ENCODE results near the gene MCHR1.
"Not testable (repeated sequence)": the region's sequence is repeated elsewhere in the genome, so short reads cannot be mapped to it uniquely, and the experiment has no call there.

The MCHR1 gene

DNA sequence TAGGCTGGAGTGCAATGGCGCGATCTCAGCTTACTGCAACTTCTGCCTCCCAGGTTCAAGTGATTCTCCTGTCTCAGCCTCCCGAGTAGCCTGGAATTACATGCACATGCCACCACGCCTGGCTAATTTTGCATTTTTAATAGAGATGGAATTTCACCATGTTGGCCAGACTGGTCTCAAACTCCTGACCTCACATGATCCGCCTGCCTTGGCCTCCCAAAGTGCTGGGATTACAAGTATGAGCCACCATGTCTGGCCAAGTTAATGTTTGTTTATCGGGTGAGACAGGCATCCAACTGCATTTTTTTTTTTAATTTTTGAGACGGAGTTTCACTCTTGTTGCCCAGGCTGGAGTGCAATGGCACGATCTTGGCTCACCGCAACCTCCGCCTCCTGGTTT lies 22.6 kb upstream of the MCHR1 start:
- H3K4me1 ChIP-seq (ENCODE audit: control insufficient read depth in 2 of 2, insufficient read depth in 2 of 2, low read length in 2 of 2): peaks cover 0 to 10% of the 10 kb centered on the region in 2 donors
- H3K27ac ChIP-seq (ENCODE audit: low read depth in 2 of 2, low read length in 2 of 2); H3K4me3 ChIP-seq (ENCODE audit: low read length in 2 of 2); H3K36me3 ChIP-seq (ENCODE audit: control insufficient read depth in 2 of 2, insufficient read depth in 2 of 2, low read length in 2 of 2); H3K9me3 ChIP-seq (ENCODE audit: control insufficient read depth in 2 of 2, low read length in 2 of 2); H3K9ac ChIP-seq (ENCODE audit: low read depth in 1 of 2, low read length in 2 of 2); H3K27me3 ChIP-seq (ENCODE audit: control insufficient read depth in 2 of 2, insufficient read depth in 2 of 2, low read length in 2 of 2): not testable (repeated sequence)

DNA sequence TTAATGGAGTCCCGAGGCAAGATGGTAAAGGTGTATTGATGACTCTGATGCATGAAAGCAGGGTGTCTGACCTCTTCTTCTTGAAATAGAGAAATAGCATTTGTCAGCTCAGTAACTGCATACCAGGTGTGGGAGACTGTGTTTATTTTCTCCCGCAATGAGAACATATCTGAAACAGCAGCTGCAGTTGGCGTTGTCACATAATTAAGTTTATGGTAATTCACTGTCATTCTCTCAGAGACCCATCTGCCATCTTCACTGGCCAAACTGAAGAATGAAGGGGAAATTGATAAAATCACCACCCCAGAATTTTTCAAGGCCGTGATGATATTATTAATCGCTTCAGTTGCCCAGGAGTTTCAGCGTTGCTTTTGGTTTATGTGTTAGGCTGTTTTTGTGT lies 20.1 kb upstream of the MCHR1 start:
- H3K36me3 ChIP-seq (ENCODE audit: control insufficient read depth in 2 of 2, insufficient read depth in 2 of 2, low read length in 2 of 2): no peaks in the 10 kb centered on the region
- H3K9ac ChIP-seq (ENCODE audit: low read depth in 1 of 2, low read length in 2 of 2): no peak overlapping the region
- no peaks in the 10 kb centered on the region for H3K9me3 ChIP-seq (ENCODE audit: control insufficient read depth in 2 of 2, low read length in 2 of 2)

DNA sequence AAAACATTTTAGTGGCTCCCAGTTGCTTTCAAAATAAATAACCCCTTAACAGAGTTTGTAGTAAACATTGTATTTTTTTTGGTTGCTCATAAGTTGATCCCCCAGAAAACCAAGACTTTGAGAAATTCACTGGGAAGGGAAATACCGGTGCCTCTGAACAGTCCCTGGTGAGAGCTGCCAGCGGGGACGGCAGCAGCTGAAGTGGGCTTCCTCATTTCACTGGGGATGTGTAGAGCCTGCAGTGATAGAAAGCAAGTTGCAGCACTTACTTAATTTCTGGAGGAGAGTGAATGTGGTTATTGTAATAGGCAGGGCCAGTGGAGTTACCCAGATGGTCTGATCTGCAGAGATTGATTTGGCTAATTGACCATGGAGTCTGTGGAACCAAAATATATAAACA lies 18.6 kb upstream of the MCHR1 start:
- Histone ChIP-seq H3K4me1 (ENCODE audit: control insufficient read depth in 2 of 2, insufficient read depth in 2 of 2, low read length in 2 of 2) (no peaks in the 10 kb centered on the region), H3K36me3 (ENCODE audit: control insufficient read depth in 2 of 2, insufficient read depth in 2 of 2, low read length in 2 of 2) (no peaks in the 10 kb centered on the region), H3K4me3 (ENCODE audit: low read length in 2 of 2) (no peak overlapping the region), H3K27ac (ENCODE audit: low read depth in 2 of 2, low read length in 2 of 2) (no peak overlapping the region), H3K9ac (ENCODE audit: low read depth in 1 of 2, low read length in 2 of 2) (no peak overlapping the region), H3K27me3 (ENCODE audit: control insufficient read depth in 2 of 2, insufficient read depth in 2 of 2, low read length in 2 of 2) (no peaks in the 10 kb centered on the region), H3K9me3 (ENCODE audit: control insufficient read depth in 2 of 2, low read length in 2 of 2) (no peaks in the 10 kb centered on the region)

More for the DNA sequence above, 20.1 kb upstream of the MCHR1 start:
- Histone ChIP-seq H3K27ac (ENCODE audit: low read depth in 2 of 2, low read length in 2 of 2) (no peak overlapping the region), H3K4me3 (ENCODE audit: low read length in 2 of 2) (no peak overlapping the region), H3K27me3 (ENCODE audit: control insufficient read depth in 2 of 2, insufficient read depth in 2 of 2, low read length in 2 of 2) (no peaks in the 10 kb centered on the region), H3K4me1 (ENCODE audit: control insufficient read depth in 2 of 2, insufficient read depth in 2 of 2, low read length in 2 of 2) (peaks cover 0 to 3% of the 10 kb centered on the region in 2 donors)

DNA sequence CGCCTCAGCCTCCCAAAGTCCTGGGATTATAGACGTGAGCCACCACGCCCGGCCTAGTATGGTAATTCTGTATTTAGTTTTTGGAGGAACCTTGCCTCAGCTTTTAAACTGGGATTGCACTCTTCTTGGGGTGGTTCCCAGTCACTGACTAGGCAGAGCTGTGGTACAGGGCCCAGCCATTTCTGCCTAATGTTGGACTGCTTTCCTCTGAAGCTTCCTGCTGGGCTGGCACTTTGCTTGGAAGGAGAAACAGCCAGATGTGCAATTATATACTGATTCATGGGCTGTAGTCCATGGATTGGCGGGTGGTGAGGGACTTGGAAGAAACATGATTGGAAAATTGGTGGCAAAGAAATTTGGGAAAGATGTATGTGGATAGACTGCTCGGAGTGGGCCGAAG lies 17.6 kb upstream of the MCHR1 start:
- Histone ChIP-seq H3K27me3 (ENCODE audit: control insufficient read depth in 2 of 2, insufficient read depth in 2 of 2, low read length in 2 of 2) (no peaks in the 10 kb centered on the region), H3K4me3 (ENCODE audit: low read length in 2 of 2) (no peak overlapping the region), H3K9ac (ENCODE audit: low read depth in 1 of 2, low read length in 2 of 2) (no peak overlapping the region), H3K36me3 (ENCODE audit: control insufficient read depth in 2 of 2, insufficient read depth in 2 of 2, low read length in 2 of 2) (no peaks in the 10 kb centered on the region), H3K4me1 (ENCODE audit: control insufficient read depth in 2 of 2, insufficient read depth in 2 of 2, low read length in 2 of 2) (no peaks in the 10 kb centered on the region), H3K27ac (ENCODE audit: low read depth in 2 of 2, low read length in 2 of 2) (no peak overlapping the region), H3K9me3 (ENCODE audit: control insufficient read depth in 2 of 2, low read length in 2 of 2) (no peaks in the 10 kb centered on the region)

DNA sequence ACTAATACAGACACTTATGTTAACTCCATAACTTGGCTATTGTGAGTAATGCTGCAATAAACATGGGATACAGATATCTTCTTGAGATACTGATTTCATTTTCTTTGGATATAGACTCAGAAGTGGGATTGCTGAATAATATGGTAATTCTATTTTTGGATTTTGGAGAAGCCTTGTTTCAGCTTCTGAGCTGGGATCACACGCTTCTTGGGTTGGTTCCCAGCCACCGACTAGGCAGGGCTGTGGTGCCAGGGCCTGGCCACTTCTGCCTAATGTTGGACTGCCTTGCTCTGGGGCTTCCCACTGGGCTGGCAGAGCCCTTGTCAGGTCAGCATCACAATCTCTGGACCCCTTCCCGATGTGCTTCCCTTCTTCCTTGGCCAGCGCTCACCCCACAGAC lies 14.0 kb upstream of the MCHR1 start:
- Histone ChIP-seq H3K27ac (ENCODE audit: low read depth in 2 of 2, low read length in 2 of 2) (peak overlapping the region; percentile 1 to 7), H3K36me3 (ENCODE audit: control insufficient read depth in 2 of 2, insufficient read depth in 2 of 2, low read length in 2 of 2) (no peaks in the 10 kb centered on the region), H3K4me1 (ENCODE audit: control insufficient read depth in 2 of 2, insufficient read depth in 2 of 2, low read length in 2 of 2) (no peaks in the 10 kb centered on the region)

DNA sequence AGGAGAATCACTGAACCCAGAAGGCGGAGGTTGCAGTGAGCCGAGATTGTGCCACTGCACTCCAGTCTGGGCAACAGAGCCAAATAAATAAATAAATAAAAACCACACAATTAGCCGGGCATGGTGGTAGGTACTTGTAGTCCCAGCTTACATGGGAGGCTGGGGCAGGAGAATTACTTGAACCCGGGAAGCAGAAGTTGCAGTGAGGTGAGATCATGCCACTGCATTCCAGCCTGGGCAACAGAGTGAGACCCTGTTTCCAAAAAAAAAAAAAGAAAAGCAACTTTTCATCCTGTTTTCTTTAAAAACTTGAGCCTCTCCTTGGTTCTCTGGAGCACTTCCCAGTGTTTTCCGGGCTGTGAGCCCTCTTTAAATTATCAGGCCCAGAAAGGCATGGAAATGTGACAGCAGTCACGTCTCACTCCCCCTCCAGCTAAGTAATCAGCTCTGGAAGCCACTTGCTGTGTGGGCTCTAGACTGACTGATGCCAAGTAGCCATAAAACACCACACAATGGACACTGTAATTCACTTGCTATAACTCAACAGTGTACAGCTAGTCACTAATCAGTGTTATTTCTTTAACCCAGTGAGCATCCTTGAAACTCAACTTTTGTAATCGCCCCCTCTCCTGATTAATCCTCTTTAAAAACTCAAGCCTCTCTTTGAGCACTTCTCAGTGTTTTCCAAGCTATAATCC lies 13.0 kb upstream of the MCHR1 start:
- Histone ChIP-seq H3K27me3 (ENCODE audit: control insufficient read depth in 2 of 2, insufficient read depth in 2 of 2, low read length in 2 of 2) (no peaks in the 10 kb centered on the region), H3K36me3 (ENCODE audit: control insufficient read depth in 2 of 2, insufficient read depth in 2 of 2, low read length in 2 of 2) (no peaks in the 10 kb centered on the region), H3K27ac (ENCODE audit: low read depth in 2 of 2, low read length in 2 of 2) (no peak overlapping the region), H3K4me1 (ENCODE audit: control insufficient read depth in 2 of 2, insufficient read depth in 2 of 2, low read length in 2 of 2) (no peaks in the 10 kb centered on the region), H3K9me3 (ENCODE audit: control insufficient read depth in 2 of 2, low read length in 2 of 2) (no peaks in the 10 kb centered on the region), H3K4me3 (ENCODE audit: low read length in 2 of 2) (no peak overlapping the region), H3K9ac (ENCODE audit: low read depth in 1 of 2, low read length in 2 of 2) (no peak overlapping the region)

More for the DNA sequence above, 14.0 kb upstream of the MCHR1 start:
- Histone ChIP-seq H3K9me3 (ENCODE audit: control insufficient read depth in 2 of 2, low read length in 2 of 2) (no peaks in the 10 kb centered on the region), H3K4me3 (ENCODE audit: low read length in 2 of 2) (no peak overlapping the region), H3K27me3 (ENCODE audit: control insufficient read depth in 2 of 2, insufficient read depth in 2 of 2, low read length in 2 of 2) (no peaks in the 10 kb centered on the region), H3K9ac (ENCODE audit: low read depth in 1 of 2, low read length in 2 of 2) (no peak overlapping the region)

DNA sequence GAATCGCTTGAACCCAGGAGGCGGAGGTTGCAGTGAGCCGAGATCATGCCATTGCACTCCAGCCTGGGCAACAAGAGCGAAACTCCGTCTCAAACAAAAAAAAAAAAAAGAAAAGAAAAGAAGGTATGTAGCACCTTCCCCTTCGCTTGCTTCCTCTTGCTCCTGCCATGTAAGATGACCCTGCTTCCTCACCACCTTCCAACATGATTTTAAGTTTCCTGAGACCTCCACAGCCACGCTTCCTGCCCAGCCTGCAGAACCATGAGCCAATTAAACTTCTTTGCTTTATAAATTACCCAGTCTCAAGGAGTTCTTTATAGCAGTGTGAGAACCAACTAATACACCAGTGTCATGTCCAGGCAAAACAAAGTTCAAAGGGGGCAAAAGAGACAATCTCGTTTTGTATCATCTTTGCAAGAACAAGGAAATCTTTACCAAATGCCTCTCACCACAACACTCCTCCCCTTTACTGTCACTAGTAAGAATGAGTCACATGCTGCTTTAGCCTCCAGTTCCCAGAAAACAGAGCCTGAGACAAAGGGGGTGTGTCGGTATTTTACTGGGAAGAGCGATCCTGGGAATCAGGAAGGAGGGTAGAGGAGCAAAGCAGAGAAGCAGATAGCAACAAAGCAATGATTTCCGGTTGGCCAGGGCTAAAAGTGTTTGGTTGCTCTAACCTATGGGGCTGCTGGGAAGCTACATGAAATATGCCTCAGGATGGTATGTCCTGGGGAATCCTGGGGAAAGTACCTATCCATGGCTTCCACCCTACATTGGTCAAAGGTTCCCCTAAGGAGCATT lies 10.5 kb upstream of the MCHR1 start:
- no peaks in the 10 kb centered on the region for H3K4me1 ChIP-seq (ENCODE audit: control insufficient read depth in 2 of 2, insufficient read depth in 2 of 2, low read length in 2 of 2)
- no peak overlapping the region for H3K4me3 ChIP-seq (ENCODE audit: low read length in 2 of 2)
- no peaks in the 10 kb centered on the region for H3K27me3 ChIP-seq (ENCODE audit: control insufficient read depth in 2 of 2, insufficient read depth in 2 of 2, low read length in 2 of 2)
- no peaks in the 10 kb centered on the region for H3K36me3 ChIP-seq (ENCODE audit: control insufficient read depth in 2 of 2, insufficient read depth in 2 of 2, low read length in 2 of 2)
- H3K27ac ChIP-seq (ENCODE audit: low read depth in 2 of 2, low read length in 2 of 2): no peak overlapping the region
- H3K9me3 ChIP-seq (ENCODE audit: control insufficient read depth in 2 of 2, low read length in 2 of 2): no peaks in the 10 kb centered on the region
- no peak overlapping the region for H3K9ac ChIP-seq (ENCODE audit: low read depth in 1 of 2, low read length in 2 of 2)

DNA sequence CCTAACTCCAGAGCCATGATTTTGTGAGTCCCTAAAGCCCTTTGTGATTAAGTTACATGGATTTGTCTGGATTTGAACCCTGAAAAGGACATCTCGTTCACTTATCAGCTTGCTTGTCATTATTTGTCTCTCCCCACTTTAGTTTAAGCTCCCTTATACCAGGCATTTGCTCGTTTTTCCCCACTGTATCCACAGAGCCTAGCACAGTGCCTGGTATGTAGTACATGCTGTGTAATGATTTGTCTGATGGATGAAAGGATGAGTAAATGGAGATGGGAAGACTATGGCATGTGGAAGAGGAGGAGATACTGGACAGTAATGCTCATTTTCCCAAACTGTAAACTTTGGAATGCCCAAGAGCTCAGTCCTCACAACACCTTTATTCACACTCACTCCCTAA lies 9.2 kb upstream of the MCHR1 start:
- Histone ChIP-seq H3K4me1 (ENCODE audit: control insufficient read depth in 2 of 2, insufficient read depth in 2 of 2, low read length in 2 of 2) (no peaks in the 10 kb centered on the region), H3K9me3 (ENCODE audit: control insufficient read depth in 2 of 2, low read length in 2 of 2) (no peaks in the 10 kb centered on the region), H3K27me3 (ENCODE audit: control insufficient read depth in 2 of 2, insufficient read depth in 2 of 2, low read length in 2 of 2) (no peaks in the 10 kb centered on the region), H3K36me3 (ENCODE audit: control insufficient read depth in 2 of 2, insufficient read depth in 2 of 2, low read length in 2 of 2) (no peaks in the 10 kb centered on the region), H3K9ac (ENCODE audit: low read depth in 1 of 2, low read length in 2 of 2) (no peak overlapping the region), H3K4me3 (ENCODE audit: low read length in 2 of 2) (no peak overlapping the region), H3K27ac (ENCODE audit: low read depth in 2 of 2, low read length in 2 of 2) (no peak overlapping the region)

DNA sequence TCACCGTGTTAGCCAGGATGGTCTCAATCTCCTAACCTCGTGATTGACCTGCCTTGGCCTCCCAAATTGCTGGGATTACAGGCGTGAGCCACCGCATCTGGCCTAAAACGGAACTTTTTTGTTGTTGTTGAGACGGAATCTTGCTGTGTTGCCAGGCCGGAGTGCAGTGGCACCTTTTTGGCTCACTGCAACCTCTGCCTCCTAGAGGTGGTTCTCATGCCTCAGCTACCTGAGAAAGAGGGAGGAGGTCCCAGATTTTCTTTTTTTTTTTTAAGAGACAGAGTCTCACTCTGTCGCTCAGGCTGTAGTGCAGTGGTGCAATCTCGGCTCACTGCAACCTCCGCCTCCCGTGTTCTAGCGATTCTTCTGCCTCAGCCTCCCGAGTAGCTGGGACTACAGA lies 7.9 kb upstream of the MCHR1 start:
- no peaks in the 10 kb centered on the region for H3K4me1 ChIP-seq (ENCODE audit: control insufficient read depth in 2 of 2, insufficient read depth in 2 of 2, low read length in 2 of 2)
- H3K4me3 ChIP-seq (ENCODE audit: low read length in 2 of 2): no peak overlapping the region
- H3K27ac ChIP-seq (ENCODE audit: low read depth in 2 of 2, low read length in 2 of 2): no peak overlapping the region
- no peaks in the 10 kb centered on the region for H3K36me3 ChIP-seq (ENCODE audit: control insufficient read depth in 2 of 2, insufficient read depth in 2 of 2, low read length in 2 of 2)
- no peak overlapping the region for H3K9ac ChIP-seq (ENCODE audit: low read depth in 1 of 2, low read length in 2 of 2)
- no peaks in the 10 kb centered on the region for H3K9me3 ChIP-seq (ENCODE audit: control insufficient read depth in 2 of 2, low read length in 2 of 2)
- H3K27me3 ChIP-seq (ENCODE audit: control insufficient read depth in 2 of 2, insufficient read depth in 2 of 2, low read length in 2 of 2): no peaks in the 10 kb centered on the region

DNA sequence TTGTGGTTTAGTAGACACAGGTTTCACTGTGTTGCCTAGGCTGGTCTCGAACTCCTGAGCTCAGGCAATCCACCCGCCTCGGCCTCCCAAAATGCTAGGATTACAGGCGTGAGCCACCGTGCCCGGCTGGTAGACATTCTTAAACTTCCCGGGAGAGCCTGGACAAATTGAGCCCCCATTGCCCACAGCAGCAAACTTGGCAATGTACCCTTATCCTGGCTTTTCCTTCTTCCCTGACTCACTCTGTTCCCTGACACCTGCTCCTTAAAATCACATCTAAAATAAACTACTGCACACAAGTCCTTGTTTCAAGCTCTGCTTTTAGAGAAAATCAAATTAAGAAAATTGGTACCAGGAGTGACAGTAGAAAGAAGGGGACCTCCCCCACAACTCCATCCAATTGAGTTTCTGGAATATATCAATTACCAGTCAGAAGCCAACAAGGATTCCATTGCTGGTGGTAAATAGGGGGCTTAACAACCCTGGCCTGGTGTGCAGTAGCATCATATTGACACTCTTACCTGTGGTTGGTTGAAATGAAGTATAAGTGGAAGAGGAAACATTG lies 7.4 kb upstream of the MCHR1 start:
- H3K4me3 ChIP-seq (ENCODE audit: low read length in 2 of 2): no peak overlapping the region
- no peaks in the 10 kb centered on the region for H3K27me3 ChIP-seq (ENCODE audit: control insufficient read depth in 2 of 2, insufficient read depth in 2 of 2, low read length in 2 of 2)
- H3K4me1 ChIP-seq (ENCODE audit: control insufficient read depth in 2 of 2, insufficient read depth in 2 of 2, low read length in 2 of 2): no peaks in the 10 kb centered on the region
- no peak overlapping the region for H3K27ac ChIP-seq (ENCODE audit: low read depth in 2 of 2, low read length in 2 of 2)
- H3K9me3 ChIP-seq (ENCODE audit: control insufficient read depth in 2 of 2, low read length in 2 of 2): no peaks in the 10 kb centered on the region
- no peaks in the 10 kb centered on the region for H3K36me3 ChIP-seq (ENCODE audit: control insufficient read depth in 2 of 2, insufficient read depth in 2 of 2, low read length in 2 of 2)
- H3K9ac ChIP-seq (ENCODE audit: low read depth in 1 of 2, low read length in 2 of 2): no peak overlapping the region

Measured in mucosa of rectum (tissue), 2 donors.